HG02759 (cell line): ENCODE data around the gene ACSS3.

Experiments
- ATAC-seq: cut with Tn5 transposase; IDR thresholded peaks from one replicate; pipeline ENCODE4 v1.9.1; 2021; ENCODE audit warnings: mild to moderate bottlenecking, moderate library complexity; ENCODE audit not compliant: unreplicated experiment

The ACSS3 gene

GRCh38 chr12:81221681-81222080 is 143.8 kb downstream of the ACSS3 start:
- ATAC-seq, result no peak

GRCh38 chr12:81222846-81223592 is 145.1 kb downstream of the ACSS3 start:
- no peak for ATAC-seq

GRCh38 chr12:81224626-81225025 is 146.7 kb downstream of the ACSS3 start:
- no peak for ATAC-seq

- ATAC-seq, result no peak
Observed at GRCh38 chr12:81229759-81230158, 151.9 kb downstream of the ACSS3 start.

- ATAC-seq, result no peak
Observed at GRCh38 chr12:81231574-81232368, 153.9 kb downstream of the ACSS3 start.

GRCh38 chr12:81245458-81245857 is 167.6 kb downstream of the ACSS3 start:
- no peak for ATAC-seq

- no peak for ATAC-seq
Observed at GRCh38 chr12:81245907-81246570, 168.2 kb downstream of the ACSS3 start.

GRCh38 chr12:81249976-81250375 is 172.1 kb downstream of the ACSS3 start:
- ATAC-seq, result no peak

GRCh38 chr12:81252228-81252627 is 174.3 kb downstream of the ACSS3 start:
- no peak for ATAC-seq

- ATAC-seq, result no peak
Observed at GRCh38 chr12:81253360-81253759, 175.5 kb downstream of the ACSS3 start.

GRCh38 chr12:81255456-81255855 is 177.6 kb downstream of the ACSS3 start:
- ATAC-seq, result no peak

- ATAC-seq, result no peak
Observed at GRCh38 chr12:81255947-81256346, 178.1 kb downstream of the ACSS3 start.

- ATAC-seq, result no peak
Observed at GRCh38 chr12:81257947-81258551, 180.2 kb downstream of the ACSS3 start.

GRCh38 chr12:81259360-81259759 is 181.5 kb downstream of the ACSS3 start:
- no peak for ATAC-seq

- no peak for ATAC-seq
Observed at GRCh38 chr12:81261508-81262207, 183.8 kb downstream of the ACSS3 start.

- ATAC-seq, result no peak
Observed at GRCh38 chr12:81263072-81263471, 185.2 kb downstream of the ACSS3 start.

GRCh38 chr12:81270385-81270784 is 192.5 kb downstream of the ACSS3 start:
- no peak for ATAC-seq

- ATAC-seq, result no peak
Observed at GRCh38 chr12:81274637-81275529, 197.0 kb downstream of the ACSS3 start.

GRCh38 chr12:81284137-81284536 is 206.3 kb downstream of the ACSS3 start:
- no peak for ATAC-seq

GRCh38 chr12:81288651-81289050 is 210.8 kb downstream of the ACSS3 start:
- ATAC-seq, result no peak
